H1 (cell line): ENCODE measurements around the gene PBX2. TPM values are rescaled to one million over a fixed set of nuclear protein-coding genes. Genes with fewer than 3 reads are reported as not detected.

ENCODE experiments used
- CTCF ChIA-PET: fragments of 300-600 bp; sonication (Branson Sonifier 250); formaldehyde crosslinking; loops from one replicate; lab custom pipeline; 2021; ENCODE audit not compliant: partially characterized antibody; lab: Charles Lee
- POLR2A ChIA-PET: fragments of 300-600 bp; sonication (Branson Sonifier 250); formaldehyde crosslinking; loops from one replicate; lab custom pipeline; 2021; ENCODE audit warnings: inconsistent platforms; ENCODE audit not compliant: partially characterized antibody; lab: Charles Lee
- DNase-seq, 2 experiments: peaks; one replicate each; pipeline versions ENCODE4 v3.0.0 to v3.0.0-alpha.2; 2010 to 2022; ENCODE audit warnings: low spot score in 2 of 2, low read depth in 1 of 2, mixed read lengths in 1 of 2
- FAIRE-seq: peaks from 2 replicates; lab custom pipeline; 2011; peaks lifted over from hg19 to GRCh38; lab: Jason Lieb, UNC
- H2AFZ ChIP-seq: 2 replicates; pipeline ENCODE4 v1.8.1; 2012; ENCODE audit warnings: low read length, inconsistent platforms
- H2AK5ac ChIP-seq: 2 replicates; pipeline ENCODE4 v1.6.1; 2013; ENCODE audit warnings: low read depth, low read length
- H2BK120ac ChIP-seq: replicated peaks from 2 replicates; pipeline ENCODE3; 2013; ENCODE audit warnings: low read depth, low read length, inconsistent platforms
- H2BK12ac ChIP-seq: 2 replicates; pipeline ENCODE4 v1.6.1; 2013; ENCODE audit warnings: low read depth, low read length
- H2BK15ac ChIP-seq: 2 replicates; pipeline ENCODE4 v1.6.1; 2013; ENCODE audit warnings: low read length
- H2BK20ac ChIP-seq: 2 replicates; pipeline ENCODE4 v1.6.1; 2013; ENCODE audit warnings: low read length
- H2BK5ac ChIP-seq: 2 replicates; pipeline ENCODE4 v1.6.1; 2013; ENCODE audit warnings: low read depth, low read length
- H3K14ac ChIP-seq: 2 replicates; pipeline ENCODE4 v1.6.1; 2013; ENCODE audit warnings: inconsistent platforms; ENCODE audit not compliant: insufficient read length
- H3K18ac ChIP-seq: 2 replicates; pipeline ENCODE4 v1.6.1; 2013; ENCODE audit warnings: low read length; ENCODE audit errors: extremely low read depth
- H3K23ac ChIP-seq: 2 replicates; pipeline ENCODE4 v1.6.1; 2013; ENCODE audit warnings: inconsistent platforms; ENCODE audit not compliant: insufficient read length
- H3K23me2 ChIP-seq: 2 replicates; pipeline ENCODE4 v1.6.1; 2013; ENCODE audit warnings: low read depth, low read length
- H3K27ac ChIP-seq: 2 replicates; pipeline ENCODE4 v1.6.1; 2011; ENCODE audit warnings: low read depth, low read length, inconsistent platforms
- H3K27me3 ChIP-seq, 4 experiments: replicated peaks in 1 of 4; 1 replicate in 1 of 4; 2 replicates in 3 of 4; pipeline versions ENCODE4 v1.6.1 to v1.8.1; 2011 to 2013; ENCODE audit warnings: low read length in 3 of 4, mild to moderate bottlenecking in 3 of 4, inconsistent platforms in 2 of 4, mixed read lengths in 2 of 4, moderate library complexity in 1 of 4; ENCODE audit not compliant: control insufficient read depth in 3 of 4, insufficient read depth in 3 of 4; ENCODE audit errors: extremely low read depth in 1 of 4
- H3K36me3 ChIP-seq, 4 experiments: 2 replicates each; pipeline versions ENCODE4 v1.6.1 to v1.8.1; 2011 to 2013; ENCODE audit warnings: mild to moderate bottlenecking in 4 of 4, low read length in 3 of 4, moderate library complexity in 2 of 4, control low read depth in 1 of 4, inconsistent platforms in 1 of 4; ENCODE audit not compliant: insufficient read depth in 4 of 4, control insufficient read depth in 2 of 4
- H3K4ac ChIP-seq: replicated peaks from 2 replicates; pipeline ENCODE3; 2013; ENCODE audit warnings: low read length, low read depth, mixed read lengths, inconsistent platforms; ENCODE audit not compliant: insufficient read length
- H3K4me1 ChIP-seq, 4 experiments: replicated peaks in 1 of 4; 1 replicate in 1 of 4; 2 replicates in 3 of 4; pipeline versions ENCODE4 v1.6.1 to v1.8.1; 2011 to 2013; ENCODE audit warnings: low read length in 3 of 4, inconsistent platforms in 2 of 4, mixed read lengths in 1 of 4; ENCODE audit not compliant: insufficient read depth in 4 of 4, control insufficient read depth in 3 of 4
- H3K4me2 ChIP-seq, 2 experiments: 2 replicates each; pipeline versions ENCODE4 v1.6.1 to v1.8.1; 2011 to 2013; ENCODE audit warnings: low read depth in 2 of 2, low read length in 2 of 2, control low read depth in 1 of 2, inconsistent platforms in 1 of 2, mild to moderate bottlenecking in 1 of 2; ENCODE audit not compliant: insufficient read depth in 1 of 2
- H3K4me3 ChIP-seq, 4 experiments: fragments of 200-600, 300-600 bp in 1 of 4; sonication (generic), shearing (Covaris generic), sonication (Bioruptor Twin) in 1 of 4; 2 replicates each; pipeline versions ENCODE4 v1.5.1 to v1.8.1; 2011 to 2016; ENCODE audit warnings: low read length in 4 of 4, low read depth in 3 of 4, control low read depth in 2 of 4, inconsistent platforms in 2 of 4, mild to moderate bottlenecking in 2 of 4, mixed read lengths in 1 of 4, moderate library complexity in 1 of 4; ENCODE audit not compliant: insufficient read depth in 2 of 4; ENCODE audit errors: extremely low read depth in 1 of 4
- H3K56ac ChIP-seq: replicated peaks from 2 replicates; pipeline ENCODE3; 2013; ENCODE audit warnings: low read depth, mild to moderate bottlenecking, mixed read lengths, low read length, inconsistent platforms; ENCODE audit not compliant: insufficient read length
- H3K79me1 ChIP-seq: 2 replicates; pipeline ENCODE4 v1.6.1; 2013; ENCODE audit warnings: low read depth, low read length, control low read depth
- H3K79me2 ChIP-seq, 2 experiments: 2 replicates each; pipeline versions ENCODE4 v1.6.1 to v1.8.1; 2012 to 2013; ENCODE audit warnings: low read length in 2 of 2, mild to moderate bottlenecking in 2 of 2, inconsistent platforms in 1 of 2; ENCODE audit not compliant: insufficient read depth in 2 of 2, control insufficient read depth in 1 of 2
- H3K9ac ChIP-seq, 4 experiments: replicated peaks in 1 of 4; 1 replicate in 1 of 4; 2 replicates in 3 of 4; pipeline versions ENCODE4 v1.6.1 to v1.8.1; 2011 to 2013; ENCODE audit warnings: low read depth in 3 of 4, low read length in 3 of 4, control low read depth in 2 of 4, mild to moderate bottlenecking in 2 of 4, moderate library complexity in 2 of 4, inconsistent platforms in 1 of 4; ENCODE audit errors: extremely low read depth in 1 of 4
- H3K9me3 ChIP-seq, 2 experiments: 2 replicates each; pipeline versions ENCODE4 v1.6.1 to v1.8.1; 2012 to 2013; ENCODE audit warnings: mild to moderate bottlenecking in 2 of 2, moderate library complexity in 2 of 2, control low read depth in 1 of 2, inconsistent platforms in 1 of 2, low read depth in 1 of 2, low read length in 1 of 2, mixed read lengths in 1 of 2; ENCODE audit not compliant: insufficient read depth in 2 of 2
- H4K20me1 ChIP-seq, 2 experiments: replicated peaks in 1 of 2; 2 replicates each; pipeline versions ENCODE3 to v1.8.1; 2011 to 2013; ENCODE audit warnings: inconsistent platforms in 2 of 2, low read length in 2 of 2, mild to moderate bottlenecking in 1 of 2; ENCODE audit not compliant: insufficient read depth in 2 of 2, control insufficient read depth in 1 of 2
- H4K5ac ChIP-seq: 2 replicates; pipeline ENCODE4 v1.6.1; 2013; ENCODE audit warnings: low read length, low read depth, mixed read lengths, inconsistent platforms; ENCODE audit not compliant: insufficient read length
- H4K8ac ChIP-seq: 2 replicates; pipeline ENCODE4 v1.8.0; 2013; ENCODE audit warnings: mild to moderate bottlenecking, moderate library complexity, low read length, inconsistent platforms; ENCODE audit not compliant: insufficient read depth; ENCODE audit errors: extremely low read depth
- H4K91ac ChIP-seq: replicated peaks from 2 replicates; pipeline ENCODE3; 2013; ENCODE audit warnings: low read length, mixed read lengths, inconsistent platforms; ENCODE audit not compliant: insufficient read length
- CTBP2 ChIP-seq: IDR thresholded peaks from 2 replicates; pipeline ENCODE4 v1.7.0; 2011; ENCODE audit warnings: borderline replicate concordance, mild to moderate bottlenecking, moderate library complexity, mixed read lengths, low read length; ENCODE audit not compliant: insufficient read depth, insufficient read length
- JUND ChIP-seq: IDR thresholded peaks from 2 replicates; pipeline ENCODE4 v1.6.1; 2011; ENCODE audit warnings: mild to moderate bottlenecking, improper control_type of control experiment, low read length
- TBP ChIP-seq: IDR thresholded peaks from 2 replicates; pipeline ENCODE4 v1.6.1; 2011; ENCODE audit warnings: low read depth, low read length, improper control_type of control experiment
- WGBS, 2 experiments: shearing (Covaris generic) in 1 of 2; methylation state at CpG; one replicate each; pipeline versions ENCODE4 v1.1.6 to v1.1.7; 2013 to 2015; ENCODE audit warnings: low lambda C conversion rate in 2 of 2, mixed read lengths in 2 of 2, inconsistent platforms in 1 of 2, low coverage in 1 of 2, missing lambda C conversion rate in 1 of 2; ENCODE audit not compliant: insufficient replicate concordance in 2 of 2, insufficient coverage in 1 of 2, insufficient read length in 1 of 2; ENCODE audit errors: extremely low coverage in 1 of 2, missing lambda C conversion rate in 1 of 2; 5-methylcytosine and 5-hydroxymethylcytosine counted together
- polyA plus RNA-seq, 7 experiments: library from polyadenylated mRNA; depleted of rRNA in 3 of 7; stranded (reverse) in 5 of 7; unstranded in 2 of 7; fragments of >200 nt in 5 of 7; fragments of 200-250 nt in 2 of 7; gene quantifications; 1 replicate in 5 of 7; 2 replicates in 1 of 7; 4 replicates in 1 of 7; pipeline versions ENCODE4 v1.2.1 to v1.2.3, GENCODE V29; 2011 to 2013; ENCODE audit warnings: missing spikeins in 2 of 7, mixed read lengths in 2 of 7
- total RNA-seq: library from RNA; stranded (reverse); fragmentation: NEBNext Ultra II Directional; extraction: Animal tissue kit (Norgen Biotek cat#: 25700); gene quantifications from 2 replicates; pipeline ENCODE4 v1.2.1, GENCODE V29; 2021

PBX2 gene
- total and polyA plus RNA-seq, 2 of the 8 experiments (the other 6 are each of a cell fraction or from before 2014, with no cell fraction given) = 102 to 130 TPM

GRCh38 chr6:32189742-32190053 lies 304 bp downstream of the PBX2 start:
- peaks cover 2 to 18% (median 14%) of the 10 kb centered on the region in 4 experiments; a peak in 7 of 8 replicates for H3K36me3 ChIP-seq
- H3K23me2 ChIP-seq = peaks cover 5% of the 10 kb centered on the region
- H4K5ac ChIP-seq = no peak overlapping the region
- no peaks in the 10 kb centered on the region for H3K27me3 ChIP-seq
- H3K4me3 ChIP-seq = peak overlapping the region; percentile 30 to 87 (median 64)
- no CpG with 5 or more reads among the region's 23 CpGs for WGBS, 2 experiments
- H2AK5ac ChIP-seq = no peak overlapping the region
- no peaks in the 10 kb centered on the region for H3K9me3 ChIP-seq
- peaks cover 0 to 3% of the 10 kb centered on the region in 2 experiments for H4K20me1 ChIP-seq
- H3K18ac ChIP-seq = no peak overlapping the region
- H4K8ac ChIP-seq = no peak overlapping the region; the same call in 1 of the 2 replicates
- FAIRE-seq (no peak), DNase-seq (no peak)
- POLR2A ChIA-PET = interaction anchor here (0.6 to 13.3 kb wide), 8 partner anchors 10 to 54 kb away, joined by 3 to 194 read pairs (median 4); partner anchors contain the start of genes AGPAT1, PRRT1 and RNF5
- H3K79me2 ChIP-seq = peaks cover 0 to 13% of the 10 kb centered on the region in 2 experiments; a peak in 2 of 4 replicates
- no peak overlapping the region for H3K14ac ChIP-seq
- no peak overlapping the region for H2BK12ac ChIP-seq
- no peak overlapping the region for H2AFZ ChIP-seq
- H3K79me1 ChIP-seq = peaks cover 2% of the 10 kb centered on the region; the same call in 1 of the 2 replicates
- H4K91ac ChIP-seq = no peak overlapping the region
- CTCF ChIA-PET = interaction anchor here (0.6 to 2.5 kb wide), 9 partner anchors 8 to 98 kb away, joined by 3 to 12 read pairs (median 5); partner anchors contain the start of genes AGPAT1 and RNF5
- H3K56ac ChIP-seq = no peak overlapping the region
- no peak overlapping the region for H2BK20ac ChIP-seq
- no peak overlapping the region for H2BK120ac ChIP-seq
- H3K4ac ChIP-seq = no peak overlapping the region
- H3K23ac ChIP-seq = no peak overlapping the region
- H2BK5ac ChIP-seq = no peak overlapping the region
- H3K4me2 ChIP-seq = peak overlapping the region; percentile 81 to 90
- H3K9ac ChIP-seq = peak overlapping the region in 3 of 4 experiments; percentile 20 to 80 (median 44); a peak in 3 of 7 replicates
- no peak overlapping the region for H2BK15ac ChIP-seq
- H3K27ac ChIP-seq = no peak overlapping the region; the same call in 1 of the 2 replicates
- H3K4me1 ChIP-seq = peaks cover 3 to 31% (median 16%) of the 10 kb centered on the region in 4 experiments
- TF ChIP-seq TBP = no peak
- TF ChIP-seq JUND = no peak
- TF ChIP-seq CTBP2 = no peak
